K562 (cell line): ENCODE measurements around the gene LITAF. TPM values are rescaled to one million over a fixed set of nuclear protein-coding genes. Genes with fewer than 3 reads are reported as not detected.

Experiments
- ATAC-seq: fragments of 200-7000 bp; cut with Tn5 transposase; 3 replicates; pipeline ENCODE4 v1.9.1; 2020; ENCODE audit warnings: moderate library complexity
- BruUV-seq: library from RNA; stranded (reverse); fragments of 400-500 nt; replicated peaks from 2 replicates; lab custom pipeline; 2021; lab: Mats Ljungman, UMichigan
- CTCF ChIA-PET: fragments of 300-600 bp; formaldehyde crosslinking; extraction: SDS; loops from one replicate; lab custom pipeline; 2021; ENCODE audit warnings: low intra/inter-chr PET ratio; lab: Yijun Ruan, JAX
- POLR2A ChIA-PET: fragments of 300-600, 350-650 bp; sonication (Branson Sonifier 250); formaldehyde crosslinking; extraction: SDS; loops from one replicate; lab custom pipeline; 2021; ENCODE audit warnings: antibody characterized with exemption, inconsistent platforms; lab: Yijun Ruan, JAX
- DNase-seq, 4 experiments: peaks; one replicate each; pipeline versions ENCODE4 v3.0.0 to v3.0.0-alpha.2; 2011 to 2018; ENCODE audit warnings: low spot score in 3 of 4, mixed read lengths in 3 of 4; ENCODE audit errors: extremely low read depth in 1 of 4
- FAIRE-seq: peaks from 2 replicates; lab custom pipeline; 2011; peaks lifted over from hg19 to GRCh38; lab: Jason Lieb, UNC
- H2AFZ ChIP-seq: 2 replicates; pipeline ENCODE4 v1.6.0; 2011; ENCODE audit warnings: low read depth, low read length, control low read depth, inconsistent platforms
- H3K27ac ChIP-seq: fragments of 200-600 bp; 3 replicates; pipeline ENCODE4 v1.8.0; 2011; ENCODE audit warnings: low read depth, mild to moderate bottlenecking, control low read depth, inconsistent platforms, low read length, moderate library complexity, mixed read lengths; ENCODE audit errors: extremely low read depth
- H3K27me3 ChIP-seq, 2 experiments: fragments of 300-600 bp in 1 of 2; 2 replicates in 1 of 2; 3 replicates in 1 of 2; pipeline versions ENCODE4 v1.6.0 to v1.8.0; 2011; ENCODE audit warnings: inconsistent platforms in 2 of 2, low read length in 2 of 2, mild to moderate bottlenecking in 1 of 2, mixed read lengths in 1 of 2, moderate library complexity in 1 of 2; ENCODE audit not compliant: control insufficient read depth in 2 of 2, insufficient read depth in 2 of 2
- H3K36me3 ChIP-seq: fragments of 300-600 bp; 3 replicates; pipeline ENCODE4 v1.8.0; 2011; ENCODE audit warnings: mild to moderate bottlenecking, low read length, inconsistent platforms; ENCODE audit not compliant: control insufficient read depth, insufficient read depth
- H3K4me1 ChIP-seq, 2 experiments: fragments of 200-600 bp in 1 of 2; replicated peaks in 1 of 2; 2 replicates in 1 of 2; 3 replicates in 1 of 2; pipeline versions ENCODE4 v1.5.1 to v1.8.0; 2011; ENCODE audit warnings: inconsistent platforms in 2 of 2, low read length in 2 of 2, mild to moderate bottlenecking in 1 of 2, mixed read lengths in 1 of 2, moderate library complexity in 1 of 2; ENCODE audit not compliant: control insufficient read depth in 2 of 2, insufficient read depth in 2 of 2
- H3K4me2 ChIP-seq: 2 replicates; pipeline ENCODE4 v1.6.1; 2011; ENCODE audit warnings: low read length, control low read depth, inconsistent platforms, mixed read lengths; ENCODE audit not compliant: insufficient read depth
- H3K4me3 ChIP-seq: fragments of 200-600 bp; sonication (generic), shearing (Covaris generic); 2 replicates; pipeline ENCODE4 v1.5.1; 2016; ENCODE audit warnings: control low read depth, inconsistent platforms
- H3K79me2 ChIP-seq: fragments of 200-600 bp; 3 replicates; pipeline ENCODE4 v1.8.0; 2011; ENCODE audit warnings: low read length, inconsistent platforms; ENCODE audit not compliant: control insufficient read depth, insufficient read depth
- H3K9ac ChIP-seq, 2 experiments: 2 replicates each; pipeline versions ENCODE4 v1.6.0 to v1.6.1; 2011; ENCODE audit warnings: low read depth in 2 of 2, low read length in 2 of 2, control low read depth in 1 of 2, inconsistent platforms in 1 of 2, mild to moderate bottlenecking in 1 of 2, mixed read lengths in 1 of 2; ENCODE audit not compliant: insufficient read depth in 1 of 2
- H3K9me1 ChIP-seq: one replicate; pipeline ENCODE4 v1.6.0; 2011; ENCODE audit warnings: inconsistent platforms, mild to moderate bottlenecking, low read length, moderate library complexity; ENCODE audit not compliant: control insufficient read depth, insufficient read depth
- H3K9me3 ChIP-seq: replicated peaks from 2 replicates; pipeline ENCODE4 v1.5.1; 2011; ENCODE audit warnings: low read depth, low read length, inconsistent platforms; ENCODE audit not compliant: control insufficient read depth, insufficient read depth
- H4K20me1 ChIP-seq: replicated peaks from 2 replicates; pipeline ENCODE4 v1.6.1; 2011; ENCODE audit warnings: low read length, inconsistent platforms, mixed read lengths; ENCODE audit not compliant: control insufficient read depth, insufficient read depth
- CHAMP1 ChIP-seq: fragments of 450-650 bp; IDR thresholded peaks from 2 replicates; pipeline ENCODE4 v1.6.1; 2016; ENCODE audit warnings: mild to moderate bottlenecking
- PHB2 ChIP-seq: fragments of 450-650 bp; IDR thresholded peaks from 2 replicates; pipeline ENCODE4 v1.6.1; 2017; ENCODE audit warnings: low read depth
- WHSC1 ChIP-seq: IDR thresholded peaks from one replicate; pipeline ENCODE4 v1.6.1; 2012; ENCODE audit warnings: low read length, control low read depth, inconsistent platforms
- ZNF143 ChIP-seq: sonication (generic); formaldehyde crosslinking; IDR thresholded peaks from 2 replicates; pipeline ENCODE4 v1.9.0; 2022; ENCODE audit warnings: mild to moderate bottlenecking, missing genetic modification reagents
- ZNF785 ChIP-seq: fragments of 250-450 bp; sonication (Bioruptor Pico); IDR thresholded peaks from 2 replicates; pipeline ENCODE4 v1.4.0; 2020; ENCODE audit warnings: mild to moderate bottlenecking
- WGBS: fragments of 100-300 bp; shearing (Covaris generic); methylation state at CpG from one replicate; pipeline ENCODE4 v1.1.6; 2016; ENCODE audit warnings: low coverage, mixed read lengths; ENCODE audit not compliant: insufficient coverage; ENCODE audit errors: missing lambda C conversion rate; 5-methylcytosine and 5-hydroxymethylcytosine counted together
- in situ Hi-C: fragments of 300-500 bp; cut with MboI; formaldehyde crosslinking; loops from 4 replicates; pipeline ENCODE4 v1.15.0; 2018; ENCODE audit warnings: inconsistent platforms, mixed read lengths
- intact Hi-C: fragments of 100-400 bp; cut with micrococcal nuclease; formaldehyde crosslinking; loops from 2 replicates; pipeline ENCODE4 v1.14.2; 2022
- polyA plus RNA-seq, 8 experiments: library from polyadenylated mRNA; depleted of rRNA in 4 of 8; stranded (reverse) in 5 of 8; unstranded in 3 of 8; fragments of >200 nt; fragmentation: Nextera tagmentation in 2 of 8; fragmentation: Illumina TruSeq in 1 of 8; extraction: Ambion mirVana in 2 of 8; extraction: Trizol in 1 of 8; gene quantifications; 2 replicates each; pipeline versions ENCODE4 v1.2.1 to v1.2.3, GENCODE V29; 2011 to 2014; ENCODE audit warnings: inconsistent platforms in 1 of 8, missing spikeins in 1 of 8
- total RNA-seq, 7 experiments: library from RNA; depleted of rRNA in 6 of 7; stranded (reverse); fragments of >200 nt in 6 of 7; fragmentation: Illumina TruSeq in 2 of 7; extraction: Trizol in 2 of 7; gene quantifications; 2 replicates each; pipeline versions ENCODE4 v1.2.1 to v1.2.3, GENCODE V29; 2011 to 2021; ENCODE audit warnings: low replicate concordance in 1 of 7

The LITAF gene
- total and polyA plus RNA-seq, 9 of the 15 experiments (the other 6 are each of a cell fraction or from before 2014, with no cell fraction given): 4.1 to 17.8 (median 11.9) TPM

- no peak for FAIRE-seq
- ATAC-seq: no peak
- H3K9ac ChIP-seq: peak overlapping the region in 1 of 2 experiments; percentile 58; a peak in 1 of 4 replicates
- no peaks in the 10 kb centered on the region for H3K9me3 ChIP-seq
- peaks cover 4 to 28% of the 10 kb centered on the region in 2 experiments; a peak in 4 of 5 replicates for H3K27me3 ChIP-seq
- H3K4me3 ChIP-seq: no peak overlapping the region
- H2AFZ ChIP-seq: no peak overlapping the region
- no peak overlapping the region for H3K27ac ChIP-seq
- WGBS: 4% methylated on average over 9 of the region's 9 CpGs
- ChIA-PET CTCF (no interaction called here), POLR2A (interaction anchor here (0.6 kb wide), 1 partner anchor 538 kb away, joined by 3 read pairs; no protein-coding TSS in a partner anchor)
- intact Hi-C loops: no loop called here
- TF ChIP-seq CHAMP1 (no peak), WHSC1 (no peak), ZNF785 (CRISPR knock-in tag) (no peak), ZNF143 (no peak), PHB2 (no peak)
- no peak overlapping the region for H3K4me2 ChIP-seq
- H3K79me2 ChIP-seq: no peaks in the 10 kb centered on the region
- peaks cover 3 to 15% of the 10 kb centered on the region in 2 experiments for H3K4me1 ChIP-seq
- peaks cover 3% of the 10 kb centered on the region for H3K9me1 ChIP-seq
- no peak for DNase-seq
- peaks cover 16% of the 10 kb centered on the region; the same call in 1 of the 2 replicates for H4K20me1 ChIP-seq
- no peaks in the 10 kb centered on the region for H3K36me3 ChIP-seq
- in situ Hi-C loops: no loop called here
- no TSS peak for BruUV-seq
Measured at GRCh38 chr16:11501632-11502031, 85.1 kb downstream of the LITAF start.
